Smooth muscle cell (in vitro differentiated cells): Measurements from ENCODE around the gene AZGP1. TPM values are rescaled to one million over a fixed set of nuclear protein-coding genes. Genes with fewer than 3 reads are reported as not detected.

Experiments used
- DNase-seq: peaks from one replicate; lab custom pipeline; 2025; ENCODE audit not compliant: unreplicated experiment; lab: John Stamatoyannopoulos, UW
- H2AFZ ChIP-seq: fragments of 200-600 bp; sonication (generic); 2 replicates; pipeline ENCODE4 v1.6.0; 2016; ENCODE audit warnings: antibody characterized with exemption, low read depth, mild to moderate bottlenecking
- H3F3A ChIP-seq: fragments of 200-600 bp; sonication (generic); 2 replicates; pipeline ENCODE4 v1.6.0; 2017; ENCODE audit warnings: antibody characterized with exemption, low read depth
- H3K27ac ChIP-seq: fragments of 200-600 bp; sonication (generic); 2 replicates; pipeline ENCODE4 v1.5.1; 2016; ENCODE audit warnings: low read depth, mild to moderate bottlenecking
- H3K27me3 ChIP-seq: fragments of 200-600 bp; sonication (generic); 2 replicates; pipeline ENCODE4 v1.6.1; 2016; ENCODE audit warnings: low read depth, mild to moderate bottlenecking
- H3K36me3 ChIP-seq: fragments of 200-600 bp; sonication (generic); 2 replicates; pipeline ENCODE4 v1.5.1; 2016; ENCODE audit warnings: low read depth
- H3K4me1 ChIP-seq: fragments of 200-600 bp; sonication (generic); 2 replicates; pipeline ENCODE4 v1.5.1; 2016; ENCODE audit warnings: low read depth
- H3K4me2 ChIP-seq: fragments of 200-600 bp; sonication (generic); 2 replicates; pipeline ENCODE4 v1.6.0; 2016; ENCODE audit warnings: mild to moderate bottlenecking
- H3K4me3 ChIP-seq: fragments of 200-600 bp; sonication (generic); 2 replicates; pipeline ENCODE4 v1.5.1; 2016; ENCODE audit warnings: mild to moderate bottlenecking
- H3K79me2 ChIP-seq: fragments of 200-600 bp; sonication (generic); 2 replicates; pipeline ENCODE4 v1.6.0; 2016; ENCODE audit warnings: low read depth, mild to moderate bottlenecking
- H3K9ac ChIP-seq: fragments of 200-600 bp; sonication (generic); 2 replicates; pipeline ENCODE4 v1.6.0; 2016; ENCODE audit warnings: low read depth
- H3K9me3 ChIP-seq: fragments of 200-600 bp; sonication (generic); replicated peaks from 2 replicates; pipeline ENCODE4 v1.5.1; 2016; ENCODE audit warnings: low read depth
- H4K20me1 ChIP-seq: fragments of 200-600 bp; sonication (generic); 2 replicates; pipeline ENCODE4 v1.6.0; 2016; ENCODE audit warnings: low read depth
- CTCF ChIP-seq: fragments of 200-600 bp; sonication (generic); IDR thresholded peaks from 2 replicates; pipeline ENCODE4 v1.5.1; 2017; ENCODE audit warnings: borderline replicate concordance, mild to moderate bottlenecking, antibody characterized with exemption; ENCODE audit not compliant: insufficient read depth, poor library complexity, severe bottlenecking
- WGBS: methylation state at CpG from one replicate; pipeline ENCODE4 v1.1.7; 2016; ENCODE audit warnings: low lambda C conversion rate; 5-methylcytosine and 5-hydroxymethylcytosine counted together
- polyA plus RNA-seq: library from polyadenylated mRNA; unstranded; fragments of >200 nt; fragmentation: Nextera tagmentation; extraction: Ambion mirVana; gene quantifications from 2 replicates; pipeline ENCODE4 v1.2.1, GENCODE V29; 2016
- total RNA-seq: library from RNA; depleted of rRNA; stranded (reverse); fragments of >200 nt; gene quantifications from 2 replicates; pipeline ENCODE4 v1.2.3, GENCODE V29; 2014

AZGP1 gene
- total and polyA plus RNA-seq, 2 experiments from 2014 or later, result 0.94 TPM; not detected in 1

GRCh38 chr7:99926321-99926720 is 49.5 kb downstream of the AZGP1 start:
- TF ChIP-seq CTCF, result no peak
- no peak overlapping the region for H3K4me2 ChIP-seq
- no peaks in the 10 kb centered on the region for H4K20me1 ChIP-seq
- H3K27me3 ChIP-seq, result no peaks in the 10 kb centered on the region
- H3F3A ChIP-seq, result no peaks in the 10 kb centered on the region
- H3K4me3 ChIP-seq, result no peak overlapping the region
- no peak overlapping the region for H2AFZ ChIP-seq
- no peaks in the 10 kb centered on the region for H3K4me1 ChIP-seq
- no peak overlapping the region for H3K27ac ChIP-seq
- H3K9ac ChIP-seq, result no peak overlapping the region
- no peaks in the 10 kb centered on the region for H3K79me2 ChIP-seq
- no peaks in the 10 kb centered on the region for H3K9me3 ChIP-seq
- no peak for DNase-seq
- no peaks in the 10 kb centered on the region for H3K36me3 ChIP-seq

- H3F3A ChIP-seq, result no peaks in the 10 kb centered on the region
- H3K4me1 ChIP-seq, result no peaks in the 10 kb centered on the region
- no peak overlapping the region for H3K9ac ChIP-seq
- no peaks in the 10 kb centered on the region for H3K9me3 ChIP-seq
- no peaks in the 10 kb centered on the region for H3K36me3 ChIP-seq
- TF ChIP-seq CTCF, result no peak
- no peak for DNase-seq
- 89% methylated on average over 3 of the region's 3 CpGs for whole genome bisulfite sequencing
- H3K4me3 ChIP-seq, result no peak overlapping the region
- no peaks in the 10 kb centered on the region for H3K79me2 ChIP-seq
- H3K4me2 ChIP-seq, result no peak overlapping the region
- no peak overlapping the region for H2AFZ ChIP-seq
- no peaks in the 10 kb centered on the region for H4K20me1 ChIP-seq
- H3K27me3 ChIP-seq, result no peaks in the 10 kb centered on the region
- no peak overlapping the region for H3K27ac ChIP-seq
Measured at GRCh38 chr7:99923200-99923599, 52.6 kb downstream of the AZGP1 start.

GRCh38 chr7:99920149-99920548 is 55.7 kb downstream of the AZGP1 start:
- Histone ChIP-seq H4K20me1 (no peaks in the 10 kb centered on the region), H3K4me2 (no peak overlapping the region), H3K9me3 (no peaks in the 10 kb centered on the region), H2AFZ (no peak overlapping the region), H3F3A (no peaks in the 10 kb centered on the region), H3K36me3 (no peaks in the 10 kb centered on the region), H3K9ac (no peak overlapping the region), H3K27ac (no peak overlapping the region), H3K4me3 (no peak overlapping the region), H3K27me3 (no peaks in the 10 kb centered on the region), H3K79me2 (no peaks in the 10 kb centered on the region), H3K4me1 (no peaks in the 10 kb centered on the region)
- 91% methylated on average over 3 of the region's 3 CpGs for WGBS
- DNase-seq, result no peak
- TF ChIP-seq CTCF, result no peak

- 94% methylated on average over 4 of the region's 4 CpGs for WGBS
- DNase-seq, result no peak
- Histone ChIP-seq H3K27me3 (no peaks in the 10 kb centered on the region), H3F3A (no peaks in the 10 kb centered on the region), H3K27ac (no peak overlapping the region), H3K9me3 (no peaks in the 10 kb centered on the region), H4K20me1 (no peaks in the 10 kb centered on the region), H3K4me2 (no peak overlapping the region), H3K36me3 (no peaks in the 10 kb centered on the region), H3K9ac (no peak overlapping the region), H3K79me2 (no peaks in the 10 kb centered on the region), H2AFZ (no peak overlapping the region), H3K4me1 (no peaks in the 10 kb centered on the region), H3K4me3 (no peak overlapping the region)
- no peak for TF ChIP-seq CTCF
Measured at GRCh38 chr7:99919814-99920112, 56.1 kb downstream of the AZGP1 start.
